ENCODE results near the gene POC1A. TPM values are rescaled to one million over a fixed set of nuclear protein-coding genes. Genes with fewer than 3 reads are reported as not detected.

POC1A gene
- total RNA-seq, 1 experiment from 2014 or later, result 22.8 TPM

- in situ Hi-C loops (cut with HindIII; ENCODE audit: low sequenced_read_pairs), result no loop called here
- no peak for DNase-seq (ENCODE audit: low spot score)
These were observed 35.9 kb downstream of the POC1A start for GRCh38 chr3:52118156-52118875.

- no peak for DNase-seq (ENCODE audit: low spot score)
- in situ Hi-C loops (cut with HindIII; ENCODE audit: low sequenced_read_pairs), result no loop called here
These were observed 36.7 kb downstream of the POC1A start for GRCh38 chr3:52117537-52117936.

- no peak for DNase-seq (ENCODE audit: low spot score)
- in situ Hi-C loops (cut with HindIII; ENCODE audit: low sequenced_read_pairs), result no loop called here
These were observed 42.2 kb downstream of the POC1A start for GRCh38 chr3:52112056-52112455.

- DNase-seq (ENCODE audit: low spot score), result no peak
- in situ Hi-C loops (cut with HindIII; ENCODE audit: low sequenced_read_pairs), result no loop called here
These were observed 43.7 kb downstream of the POC1A start for GRCh38 chr3:52110502-52110901.

GRCh38 chr3:52109611-52110301 lies 44.5 kb downstream of the POC1A start:
- in situ Hi-C loops (cut with HindIII; ENCODE audit: low sequenced_read_pairs), result no loop called here
- DNase-seq (ENCODE audit: low spot score), result no peak

- DNase-seq (ENCODE audit: low spot score), result no peak
These were observed 45.7 kb downstream of the POC1A start for GRCh38 chr3:52108302-52109232.

GRCh38 chr3:52106951-52107611 lies 47.1 kb downstream of the POC1A start:
- no peak for DNase-seq (ENCODE audit: low spot score)
- in situ Hi-C loops (cut with HindIII; ENCODE audit: low sequenced_read_pairs), result no loop called here

More at GRCh38 chr3:52108302-52109232, 45.7 kb downstream of the POC1A start:
- in situ Hi-C loops (cut with HindIII; ENCODE audit: low sequenced_read_pairs), result no loop called here

- no peak for DNase-seq (ENCODE audit: low spot score)
- in situ Hi-C loops (cut with HindIII; ENCODE audit: low sequenced_read_pairs), result no loop called here
These were observed 49.3 kb downstream of the POC1A start for GRCh38 chr3:52104684-52105640.

- in situ Hi-C loops (cut with HindIII; ENCODE audit: low sequenced_read_pairs), result no loop called here
- DNase-seq (ENCODE audit: low spot score), result no peak
These were observed 51.3 kb downstream of the POC1A start for GRCh38 chr3:52102934-52103333.

GRCh38 chr3:52099001-52099401 lies 55.2 kb downstream of the POC1A start:
- in situ Hi-C loops (cut with HindIII; ENCODE audit: low sequenced_read_pairs), result no loop called here
- DNase-seq (ENCODE audit: low spot score), result no peak

GRCh38 chr3:52097851-52098507 lies 56.2 kb downstream of the POC1A start:
- in situ Hi-C loops (cut with HindIII; ENCODE audit: low sequenced_read_pairs), result no loop called here
- no peak for DNase-seq (ENCODE audit: low spot score)

GRCh38 chr3:52095990-52096775 lies 58.0 kb downstream of the POC1A start:
- in situ Hi-C loops (cut with HindIII; ENCODE audit: low sequenced_read_pairs), result no loop called here
- DNase-seq (ENCODE audit: low spot score), result no peak

GRCh38 chr3:52094571-52095485 lies 59.4 kb downstream of the POC1A start:
- in situ Hi-C loops (cut with HindIII; ENCODE audit: low sequenced_read_pairs), result no loop called here

GRCh38 chr3:52093756-52094545 lies 60.3 kb downstream of the POC1A start:
- in situ Hi-C loops (cut with HindIII; ENCODE audit: low sequenced_read_pairs), result no loop called here
- no peak for DNase-seq (ENCODE audit: low spot score)

More at GRCh38 chr3:52094571-52095485, 59.4 kb downstream of the POC1A start:
- DNase-seq (ENCODE audit: low spot score), result no peak

GRCh38 chr3:52092891-52093290 lies 61.3 kb downstream of the POC1A start:
- in situ Hi-C loops (cut with HindIII; ENCODE audit: low sequenced_read_pairs), result no loop called here
- DNase-seq (ENCODE audit: low spot score), result no peak
